CD4-positive, alpha-beta T cell treated with Interleukin-21 for 1 hour (primary cell): ENCODE measurements around the gene PLEKHM1.
"Not testable (repeated sequence)": the region's sequence is repeated elsewhere in the genome, so short reads cannot be mapped to it uniquely, and the experiment has no call there.

Experiments used
- DNase-seq: peaks from one replicate; pipeline ENCODE4 v3.0.0-alpha.2; 2020

The PLEKHM1 gene

DNA sequence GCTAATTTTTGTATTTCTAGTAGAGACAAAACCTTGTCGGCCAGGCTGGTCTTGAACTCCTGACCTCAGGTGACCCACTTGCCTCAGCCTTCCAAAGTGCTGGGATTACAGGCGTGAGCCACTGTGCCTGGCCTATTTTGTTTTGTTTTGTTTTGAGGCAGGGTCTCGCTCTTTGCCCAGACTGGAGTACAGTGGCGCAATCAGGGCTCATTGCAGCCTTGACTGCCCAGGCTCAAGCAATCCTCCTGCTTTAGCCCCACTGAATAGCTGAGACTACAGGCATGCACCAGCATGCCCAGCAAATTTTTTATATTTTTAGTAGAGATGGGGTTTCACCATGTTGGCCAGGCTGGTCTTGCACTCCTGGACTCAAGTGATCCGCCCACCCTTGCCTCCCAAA, 30.1 kb downstream of the PLEKHM1 start:
- not testable (repeated sequence) for DNase-seq

- DNase-seq = not testable (repeated sequence)
Measured at GRCh38 chr17:45454341-45454740, 36.2 kb downstream of the PLEKHM1 start.

DNA sequence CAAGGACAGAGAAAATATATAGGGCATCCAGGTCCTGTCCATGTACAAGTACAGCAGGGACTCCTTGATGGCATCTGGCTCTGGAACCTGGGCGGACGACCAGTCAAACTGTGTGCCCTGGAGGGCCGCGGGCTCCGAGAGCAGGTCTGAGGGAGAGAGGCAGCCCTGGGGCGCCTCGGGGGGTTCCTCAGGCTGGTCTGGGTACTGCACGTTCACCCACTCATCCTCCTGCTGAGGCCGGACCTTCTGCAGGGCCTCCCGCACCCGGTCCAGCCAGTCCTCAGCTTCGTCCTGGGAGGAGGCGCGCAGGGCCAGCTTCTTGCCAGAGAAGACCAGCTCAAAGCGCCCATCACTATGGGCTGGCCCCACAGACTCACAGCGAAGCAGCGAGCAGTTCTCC, 36.8 kb downstream of the PLEKHM1 start:
- not testable (repeated sequence) for DNase-seq

GRCh38 chr17:45453225-45453534, 37.3 kb downstream of the PLEKHM1 start:
- DNase-seq = not testable (repeated sequence)

GRCh38 chr17:45452329-45453224, 37.9 kb downstream of the PLEKHM1 start:
- DNase-seq = not testable (repeated sequence)

DNA sequence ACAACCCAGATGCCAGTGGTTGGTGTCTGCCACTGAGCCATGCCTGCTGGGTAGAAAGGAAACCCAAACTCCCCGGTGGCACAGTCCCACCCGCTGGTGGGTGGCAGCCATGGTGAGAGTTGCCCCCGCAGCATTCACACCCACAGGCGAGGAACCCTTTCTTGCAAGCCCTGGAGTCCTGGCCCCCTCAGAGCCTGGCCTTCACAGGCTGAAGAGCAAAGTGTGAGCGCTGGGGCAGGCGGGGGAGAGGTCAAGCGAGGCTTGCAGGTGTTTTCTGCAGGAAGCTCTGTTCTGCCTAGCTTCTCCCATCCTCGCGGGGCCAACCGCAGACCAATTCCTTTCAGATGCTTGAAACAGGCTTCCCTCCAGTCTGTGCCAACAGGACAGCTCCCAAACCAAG, 38.9 kb downstream of the PLEKHM1 start:
- DNase-seq = not testable (repeated sequence)

DNA sequence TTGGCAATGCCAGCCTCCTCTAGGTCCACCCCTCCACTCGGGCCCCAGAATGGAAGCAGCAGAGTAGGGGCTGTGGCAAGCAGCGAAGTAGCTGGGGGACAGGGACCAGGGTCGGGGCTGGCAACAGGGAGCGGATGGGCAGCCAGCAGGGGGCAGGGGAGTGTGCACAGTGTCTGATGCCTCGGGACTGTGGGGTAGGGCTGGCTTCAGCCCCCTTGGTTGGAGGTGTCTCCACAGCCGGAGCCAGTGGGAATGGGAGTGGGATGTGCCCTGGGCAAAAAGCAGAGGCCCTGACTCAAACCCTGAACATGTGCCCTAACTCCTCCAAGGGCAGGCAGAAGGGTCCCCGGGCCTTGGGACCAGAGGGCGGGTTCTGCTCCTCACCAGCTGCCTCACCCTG, 39.4 kb downstream of the PLEKHM1 start:
- DNase-seq = no peak

DNA sequence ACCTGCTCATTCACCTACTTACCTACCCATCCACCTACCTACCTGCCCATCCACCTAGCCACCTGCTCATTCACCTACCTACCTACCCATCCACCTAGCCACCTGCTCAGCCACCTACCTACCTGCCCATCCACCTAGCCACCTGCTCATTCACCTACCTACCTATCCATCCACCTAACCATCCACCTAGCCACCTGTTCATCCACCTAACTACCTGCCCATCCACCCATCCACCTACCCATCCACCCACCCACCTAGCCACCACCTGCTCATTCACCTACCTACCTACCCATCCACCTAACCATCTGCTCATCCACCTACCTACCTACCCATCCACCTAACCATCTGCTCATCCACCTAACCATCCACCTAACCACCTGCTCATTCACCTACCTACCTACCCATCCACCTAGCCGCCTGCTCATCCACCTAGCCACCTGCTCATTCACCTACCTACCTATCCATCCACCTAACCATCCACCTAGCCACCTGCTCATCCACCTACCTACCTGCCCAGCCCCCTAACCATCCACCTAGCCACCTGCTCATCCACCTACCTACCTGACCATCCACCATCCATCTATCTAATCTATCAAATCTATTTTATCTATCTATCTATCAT, 40.7 kb downstream of the PLEKHM1 start:
- DNase-seq = not testable (repeated sequence)

DNA sequence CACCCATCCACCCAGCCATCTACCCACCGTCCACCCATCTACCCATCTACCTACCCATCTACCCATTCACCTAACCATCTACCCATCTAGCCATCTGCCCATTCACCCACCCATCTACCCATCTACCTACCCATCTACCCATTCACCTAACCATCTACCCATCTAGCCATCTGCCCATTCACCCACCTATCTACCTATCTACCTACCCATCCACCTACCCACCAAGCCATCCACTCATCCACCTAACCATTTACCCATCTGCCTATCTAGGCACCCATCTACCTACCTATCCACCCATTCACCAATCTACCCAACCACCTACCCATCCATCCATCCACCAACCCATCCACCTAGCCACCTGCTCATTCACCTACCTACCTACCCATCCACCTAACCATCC, 41.3 kb downstream of the PLEKHM1 start:
- not testable (repeated sequence) for DNase-seq

GRCh38 chr17:45448483-45448882, 42.0 kb downstream of the PLEKHM1 start:
- not testable (repeated sequence) for DNase-seq

- not testable (repeated sequence) for DNase-seq
Measured at GRCh38 chr17:45448066-45448465, 42.5 kb downstream of the PLEKHM1 start.

DNA sequence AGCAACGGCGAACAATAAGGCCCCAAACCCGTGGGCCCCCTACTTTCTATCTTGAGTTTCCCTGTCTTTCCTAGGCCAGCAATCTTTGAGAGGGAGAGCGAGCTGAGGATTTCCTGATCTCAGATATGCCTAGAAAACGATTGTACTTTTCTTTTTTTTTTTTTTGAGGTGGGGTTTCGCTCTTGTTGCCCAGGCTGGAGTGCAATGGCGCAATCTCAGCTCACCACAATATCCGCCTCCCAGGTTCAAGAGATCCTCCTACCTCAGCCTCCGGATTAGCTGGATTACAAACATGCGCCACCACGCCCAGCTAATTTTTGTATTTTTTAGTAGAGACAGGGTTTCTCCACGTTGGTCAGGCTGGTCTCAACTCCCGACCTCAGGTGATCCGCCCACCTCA, 42.9 kb downstream of the PLEKHM1 start:
- DNase-seq = not testable (repeated sequence)

DNA sequence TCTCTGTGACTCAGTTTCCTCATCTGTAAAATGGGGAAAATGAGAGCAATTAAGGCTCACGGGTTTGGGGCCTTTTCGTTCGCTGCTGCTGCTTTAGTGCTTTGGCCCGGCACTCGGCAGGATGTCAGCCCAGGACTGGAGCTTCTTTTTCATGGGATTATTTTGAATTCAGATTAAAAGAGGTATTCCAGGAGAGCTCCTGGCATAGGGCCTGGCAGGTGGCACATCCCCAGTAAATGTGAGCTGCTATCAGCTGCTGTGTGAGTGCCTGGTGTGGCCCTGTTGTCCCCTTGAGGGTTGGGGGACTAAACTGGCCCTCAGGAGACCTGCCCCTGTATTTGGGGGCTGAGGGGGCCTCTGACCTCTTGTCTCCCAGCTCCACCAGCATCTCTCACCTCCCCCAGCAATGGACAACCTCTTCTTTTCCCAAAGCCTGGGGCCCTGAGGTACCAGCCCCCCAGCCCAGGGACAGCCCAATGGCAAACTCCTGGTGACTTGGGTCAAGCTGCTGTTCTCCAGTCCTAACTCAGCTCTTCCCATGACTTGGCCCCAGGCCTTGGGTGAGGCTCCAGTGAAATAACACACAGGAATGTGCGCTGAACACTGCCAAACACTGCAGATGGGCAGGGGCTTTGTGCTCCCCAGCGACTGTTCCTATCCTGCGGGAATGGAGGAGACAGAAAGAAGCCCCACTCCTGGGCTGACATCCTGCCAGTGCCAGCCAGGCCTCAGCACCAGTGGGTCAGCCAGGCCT, 43.5 kb downstream of the PLEKHM1 start:
- DNase-seq = not testable (repeated sequence)

DNA sequence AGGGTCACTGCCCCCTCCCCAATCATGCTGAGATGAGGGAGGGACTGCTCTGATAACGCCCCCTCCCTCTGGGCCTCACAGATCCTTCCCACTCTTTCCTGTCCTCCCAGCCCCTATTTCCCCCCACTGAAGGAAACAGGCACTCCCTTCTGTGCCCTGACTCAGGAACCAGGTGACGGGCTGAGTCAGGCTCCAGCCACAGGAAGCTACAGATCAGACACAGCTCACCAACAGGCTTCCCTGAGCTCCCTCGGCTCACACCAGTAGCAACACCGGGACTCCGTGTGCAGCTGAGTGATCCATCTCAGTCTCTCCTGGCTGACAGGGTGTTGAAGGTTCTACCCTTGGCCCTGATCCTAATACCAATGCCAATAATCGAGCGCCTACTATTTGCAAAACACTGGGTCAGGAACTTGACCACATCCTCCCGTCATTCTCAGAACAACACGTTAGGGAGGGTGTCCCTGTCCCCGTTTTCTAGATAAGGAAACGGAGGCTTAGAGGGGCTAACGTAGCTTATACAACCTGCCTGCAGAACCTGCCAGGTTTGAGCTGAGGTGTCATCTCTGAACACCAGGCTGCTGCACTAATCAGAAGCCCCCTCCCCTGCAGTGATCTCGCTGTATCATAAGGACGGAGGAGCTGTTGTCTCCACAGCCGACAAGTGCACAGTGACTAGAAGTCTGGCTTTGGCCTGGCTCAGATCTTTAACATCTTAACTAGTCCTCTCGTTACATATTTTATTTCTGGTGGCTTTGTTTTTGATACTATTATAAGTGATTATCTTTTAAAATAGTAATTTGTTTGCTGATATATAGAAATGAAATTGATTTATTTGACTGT, 44.4 kb downstream of the PLEKHM1 start:
- peak; percentile 24 for DNase-seq

DNA sequence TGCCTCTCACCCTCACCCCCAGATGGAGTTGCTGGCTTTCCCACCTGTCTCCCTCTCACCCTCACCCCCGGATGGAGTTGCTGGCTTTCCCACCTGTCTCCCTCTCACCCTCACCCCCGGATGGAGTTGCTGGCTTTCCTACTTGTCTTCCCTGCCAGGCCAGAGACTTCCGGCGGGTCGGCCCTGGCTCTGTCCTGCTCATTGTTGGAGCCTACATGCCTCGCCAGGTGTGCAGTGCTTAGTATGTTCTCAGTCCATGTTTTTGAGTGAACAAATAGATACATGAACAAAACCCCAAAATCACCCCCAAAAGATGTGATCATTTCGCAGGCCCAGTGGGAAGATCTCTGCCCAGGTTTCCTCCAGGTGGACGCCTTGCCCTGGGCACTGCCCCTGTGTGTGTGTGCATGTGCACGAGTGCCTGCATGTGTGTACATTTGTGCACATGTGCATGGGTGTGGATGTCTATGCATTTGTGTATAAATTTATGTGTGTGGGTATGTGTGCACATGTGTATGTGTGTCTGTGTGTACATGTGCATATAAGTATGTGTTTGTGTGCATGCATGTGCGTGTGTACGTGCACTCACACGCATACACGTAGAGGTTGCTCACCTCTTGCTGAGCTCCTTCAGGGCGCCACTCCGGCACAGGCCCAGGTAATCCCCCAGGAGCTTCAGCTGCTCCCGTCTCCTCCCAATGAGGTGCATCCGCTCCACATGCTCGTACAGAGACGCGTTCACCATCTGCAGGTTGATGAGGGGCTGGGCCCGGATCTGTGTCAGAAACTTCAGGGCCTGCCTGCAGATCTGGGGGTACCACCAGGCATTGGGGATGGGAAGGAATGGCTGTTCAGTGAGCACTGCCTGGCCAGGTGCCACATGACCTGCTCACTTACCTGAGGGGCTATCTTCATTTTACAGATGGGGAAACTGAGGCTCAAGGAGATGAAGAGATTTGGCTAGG, 45.4 kb downstream of the PLEKHM1 start:
- not testable (repeated sequence) for DNase-seq

DNA sequence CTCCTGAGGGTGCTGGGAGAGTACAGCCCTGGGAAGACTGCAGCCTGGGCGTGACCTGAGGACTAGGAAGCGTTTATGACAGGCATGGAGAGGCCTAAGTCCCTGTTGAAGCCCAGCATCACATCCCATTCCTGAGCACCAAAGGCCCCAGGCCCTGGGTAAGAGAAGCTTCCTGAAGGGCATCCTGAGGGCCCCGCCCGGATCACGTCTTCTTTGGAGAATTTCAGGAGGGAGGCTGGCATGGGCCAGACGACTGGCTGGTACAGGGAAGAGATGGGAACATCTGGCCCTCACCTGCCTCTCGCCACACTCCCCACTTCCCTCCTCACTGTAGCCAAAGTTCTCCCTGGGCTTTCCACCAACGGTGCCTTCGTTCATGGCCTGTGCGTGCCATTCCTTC, 46.2 kb downstream of the PLEKHM1 start:
- not testable (repeated sequence) for DNase-seq

GRCh38 chr17:45443371-45444260, 46.9 kb downstream of the PLEKHM1 start:
- DNase-seq = not testable (repeated sequence)

DNA sequence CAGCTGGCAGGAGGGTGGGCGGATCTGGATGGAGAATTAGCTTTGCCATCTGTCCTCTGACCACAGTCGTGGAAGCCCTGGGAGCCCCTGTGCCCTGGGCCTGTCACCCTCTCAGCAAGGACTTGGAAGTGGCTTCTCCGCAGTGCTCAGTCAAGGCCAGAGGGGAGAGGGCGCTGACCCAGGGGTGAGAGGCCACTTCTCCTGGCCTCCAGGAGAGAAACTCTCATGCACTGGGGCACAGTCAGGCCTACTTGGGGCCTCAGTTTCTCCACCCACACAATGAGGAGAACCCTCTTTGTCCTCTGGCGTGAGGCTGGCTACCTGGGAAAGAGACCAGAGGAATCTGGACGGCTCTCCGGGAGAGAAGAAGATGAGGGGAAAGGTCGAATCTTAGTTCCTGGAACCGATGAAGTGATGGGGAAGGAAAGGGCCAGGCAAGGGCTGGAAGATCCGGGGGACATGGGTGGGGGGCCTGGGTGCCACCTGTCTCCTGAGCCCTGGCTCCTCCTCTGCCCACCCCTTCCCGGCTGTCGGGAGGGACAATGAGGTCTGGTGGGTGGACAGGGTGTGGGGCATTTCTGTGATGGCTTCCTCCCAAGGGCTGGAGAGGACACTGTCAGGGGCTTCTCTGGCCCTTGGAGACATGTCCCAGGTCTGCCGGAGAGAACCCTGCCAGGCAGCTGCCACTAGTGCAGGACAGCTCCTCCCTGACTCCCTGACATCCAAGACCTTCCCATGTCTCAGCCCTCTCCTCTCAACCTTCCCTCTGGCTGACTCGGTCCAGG, 48.8 kb downstream of the PLEKHM1 start:
- DNase-seq = no peak

DNA sequence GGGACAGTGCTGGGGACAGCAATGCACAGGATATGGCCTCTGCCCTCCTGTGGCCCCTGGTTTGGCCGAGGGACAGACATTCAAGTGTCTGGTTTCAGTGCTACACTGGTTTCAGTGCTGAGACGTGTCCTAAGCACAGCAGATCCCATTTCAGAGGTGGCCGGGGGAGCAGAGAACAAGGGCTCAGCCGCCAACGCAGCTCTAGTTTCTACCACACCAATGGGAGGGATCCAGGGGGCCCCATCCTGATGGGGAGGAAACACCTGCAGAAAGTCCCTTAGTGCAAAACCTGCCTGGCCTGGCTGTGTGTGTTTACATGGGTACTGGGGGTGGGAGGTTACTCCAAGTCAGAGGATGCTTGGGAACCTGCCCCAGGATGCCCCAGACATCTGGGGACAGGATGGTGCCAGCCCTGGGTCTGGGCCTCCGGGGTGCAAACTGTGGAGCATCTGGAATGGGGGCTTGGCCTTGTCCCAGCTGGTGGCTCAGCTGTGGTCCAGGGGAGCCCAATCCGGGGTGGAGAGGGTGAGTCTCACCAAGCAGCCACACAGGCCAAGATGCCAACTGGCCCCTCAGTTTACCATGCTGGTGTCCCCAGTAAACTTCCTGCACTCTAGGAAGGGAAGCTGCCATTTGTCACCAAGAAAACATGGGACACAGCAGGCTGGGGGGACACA, 49.5 kb downstream of the PLEKHM1 start:
- DNase-seq = not testable (repeated sequence)
